Breast epithelium (tissue), 4 donors: ENCODE measurements around the gene ARHGEF17. TPM values are rescaled to one million over a fixed set of nuclear protein-coding genes. Genes with fewer than 3 reads are reported as not detected.
A peak's percentile ranks its signal among the peaks of the same experiment; 100 is the strongest.

Experiments
- DNase-seq, 2 donors: peaks; one replicate each; pipeline ENCODE4 v3.0.0-alpha.2; 2019; ENCODE audit warnings: low spot score in 2 of 2
- H3K27ac ChIP-seq, 2 donors: fragments of 200-600 bp; sonication (generic) in 1 of 2; one replicate each; pipeline ENCODE4 v1.5.1; 2016 to 2019; ENCODE audit warnings: mild to moderate bottlenecking in 1 of 2
- H3K27me3 ChIP-seq, 2 donors: fragments of 200-600 bp; sonication (generic) in 1 of 2; one replicate each; pipeline versions ENCODE4 v1.5.1 to v1.6.0; 2017 to 2019; ENCODE audit warnings: control low read depth in 1 of 2, mild to moderate bottlenecking in 1 of 2
- H3K36me3 ChIP-seq: fragments of 200-600 bp; one replicate; pipeline ENCODE4 v1.5.1; 2019
- H3K4me1 ChIP-seq, 2 donors: fragments of 200-600 bp; sonication (generic); one replicate each; pipeline ENCODE4 v1.5.1; 2016 to 2019; ENCODE audit warnings: control low read depth in 1 of 2
- H3K4me3 ChIP-seq, 3 donors: fragments of 200-600 bp; sonication (generic); 1 replicate in 2 of 3; 2 replicates in 1 of 3; pipeline ENCODE4 v1.5.1; 2016 to 2019; ENCODE audit warnings: mild to moderate bottlenecking in 3 of 3, moderate library complexity in 2 of 3
- H3K9me3 ChIP-seq, 2 donors: fragments of 200-600 bp; sonication (generic) in 1 of 2; one replicate each; pipeline ENCODE4 v1.5.1; 2016 to 2019; ENCODE audit warnings: control low read depth in 1 of 2
- POLR2A ChIP-seq: fragments of 450-650 bp; IDR thresholded peaks from one replicate; pipeline ENCODE4 v1.6.1; 2016; ENCODE audit warnings: antibody characterized with exemption, mild to moderate bottlenecking, moderate library complexity
- POLR2AphosphoS5 ChIP-seq, 3 donors: sonication (generic); formaldehyde crosslinking; IDR thresholded peaks; one replicate each; pipeline ENCODE4 v1.6.1; 2017; ENCODE audit warnings: antibody characterized with exemption in 3 of 3
- intact Hi-C: fragments of 100-400 bp; cut with DNase I; formaldehyde crosslinking; loops from one replicate; pipeline ENCODE4 v1.15.1; 2023; ENCODE audit warnings: low total_unique reads
- total RNA-seq, 3 donors: library from RNA; depleted of rRNA; stranded (reverse); fragments of >200 nt; gene quantifications; one replicate each; pipeline ENCODE4 v1.1.0, GENCODE V29; 2016
- TF ChIP-seq, protein P1 (sequence below), 3 donors: fragments of 450-650 bp; IDR thresholded peaks; one replicate each; pipeline ENCODE4 v1.5.1; 2016 to 2017; ENCODE audit warnings: antibody characterized with exemption in 3 of 3, mild to moderate bottlenecking in 3 of 3, moderate library complexity in 3 of 3

Gene ARHGEF17
- total RNA-seq, 3 donors from 2014 or later: 28.8 to 54.7 (median 38.2) TPM

DNA sequence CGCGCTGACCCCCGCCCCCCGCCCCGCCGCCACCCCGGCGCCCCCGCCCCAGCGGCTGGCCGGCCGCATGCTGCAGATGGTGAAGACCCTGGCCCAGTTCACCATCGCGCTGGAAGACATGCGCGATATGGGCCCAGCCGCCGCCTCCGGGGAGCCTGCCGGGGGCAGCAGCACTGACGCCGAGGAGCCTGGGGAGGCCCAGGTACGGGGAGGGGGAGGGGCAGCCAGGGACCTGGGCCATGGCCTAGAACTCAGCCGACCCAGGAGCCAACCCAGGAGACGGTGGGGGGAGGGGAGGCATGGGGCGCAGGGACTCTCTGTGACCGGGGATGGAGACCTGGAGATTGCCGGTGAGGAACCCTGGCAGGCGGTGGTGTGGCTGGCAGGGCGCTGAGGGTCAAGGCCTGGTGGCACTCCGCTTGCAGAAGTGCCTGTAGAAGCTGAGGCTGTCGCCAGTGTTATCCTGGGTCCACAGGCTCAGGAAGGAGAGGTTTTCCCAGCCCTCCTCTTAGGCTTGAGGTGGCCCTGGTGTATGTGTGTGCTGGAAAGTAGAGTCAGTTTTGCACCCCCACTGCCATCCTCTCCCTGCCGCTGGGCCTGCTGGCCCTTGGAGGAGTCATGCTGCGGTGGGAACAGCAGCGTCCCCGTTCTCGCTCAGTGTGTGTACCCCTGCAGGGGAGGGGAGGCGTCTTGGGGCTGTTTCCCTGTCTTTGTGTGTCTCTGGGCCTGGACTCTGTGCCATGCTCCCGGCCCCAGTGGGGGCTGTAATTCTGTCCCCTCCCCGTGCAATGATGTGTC, 35.2 kb downstream of the ARHGEF17 start:
- Histone ChIP-seq H3K9me3 (no peaks in the 10 kb centered on the region), H3K27ac (peak overlapping the region in 1 of 2 donors; percentile 48), H3K36me3 (no peaks in the 10 kb centered on the region), H3K4me1 (peaks cover 5 to 20% of the 10 kb centered on the region in 2 donors), H3K27me3 (no peaks in the 10 kb centered on the region), H3K4me3 (peak overlapping the region; percentile 17 to 67 (median 48))
- intact Hi-C loops: no loop called here
- DNase-seq: no peak
- TF ChIP-seq, protein P1, sequence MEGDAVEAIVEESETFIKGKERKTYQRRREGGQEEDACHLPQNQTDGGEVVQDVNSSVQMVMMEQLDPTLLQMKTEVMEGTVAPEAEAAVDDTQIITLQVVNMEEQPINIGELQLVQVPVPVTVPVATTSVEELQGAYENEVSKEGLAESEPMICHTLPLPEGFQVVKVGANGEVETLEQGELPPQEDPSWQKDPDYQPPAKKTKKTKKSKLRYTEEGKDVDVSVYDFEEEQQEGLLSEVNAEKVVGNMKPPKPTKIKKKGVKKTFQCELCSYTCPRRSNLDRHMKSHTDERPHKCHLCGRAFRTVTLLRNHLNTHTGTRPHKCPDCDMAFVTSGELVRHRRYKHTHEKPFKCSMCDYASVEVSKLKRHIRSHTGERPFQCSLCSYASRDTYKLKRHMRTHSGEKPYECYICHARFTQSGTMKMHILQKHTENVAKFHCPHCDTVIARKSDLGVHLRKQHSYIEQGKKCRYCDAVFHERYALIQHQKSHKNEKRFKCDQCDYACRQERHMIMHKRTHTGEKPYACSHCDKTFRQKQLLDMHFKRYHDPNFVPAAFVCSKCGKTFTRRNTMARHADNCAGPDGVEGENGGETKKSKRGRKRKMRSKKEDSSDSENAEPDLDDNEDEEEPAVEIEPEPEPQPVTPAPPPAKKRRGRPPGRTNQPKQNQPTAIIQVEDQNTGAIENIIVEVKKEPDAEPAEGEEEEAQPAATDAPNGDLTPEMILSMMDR (IDR thresholded peaks at IDR 0.05): no peak
- TF ChIP-seq POLR2A (no peak), POLR2AphosphoS5 (IDR thresholded peaks at IDR 0.05) (no peak)

DNA sequence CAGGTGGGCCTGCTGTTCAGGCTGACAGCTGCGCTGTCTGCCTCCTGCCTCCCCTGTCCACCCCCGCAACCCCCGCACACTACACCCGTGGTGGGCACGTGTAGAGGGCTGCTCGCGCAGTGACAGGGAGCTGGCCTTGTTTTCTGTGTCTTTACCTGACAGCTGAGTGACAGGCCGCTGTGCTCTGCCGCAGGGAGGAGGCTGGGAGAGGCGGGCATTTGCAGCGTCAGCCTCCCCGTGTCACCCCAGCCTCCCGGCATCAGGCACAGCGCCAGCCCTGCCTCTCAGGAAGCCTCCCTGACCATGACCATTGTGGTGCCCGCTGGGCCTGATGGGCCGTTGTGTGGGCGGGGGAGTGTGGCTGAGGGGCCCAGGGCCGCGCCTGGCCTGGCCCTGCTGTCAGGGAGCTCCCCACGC, 36.1 kb downstream of the ARHGEF17 start:
- peak overlapping the region in 1 of 2 donors; percentile 58 for H3K27ac ChIP-seq
- intact Hi-C loops: no loop called here
- no peak for DNase-seq
- no peaks in the 10 kb centered on the region for H3K9me3 ChIP-seq
- peak overlapping the region in 1 of 3 donors; percentile 27 for H3K4me3 ChIP-seq
- H3K36me3 ChIP-seq: no peaks in the 10 kb centered on the region
- peaks cover 5 to 20% of the 10 kb centered on the region in 2 donors for H3K4me1 ChIP-seq
- TF ChIP-seq, protein P1 (IDR thresholded peaks at IDR 0.05): no peak
- TF ChIP-seq POLR2A: no peak
- TF ChIP-seq POLR2AphosphoS5 (IDR thresholded peaks at IDR 0.05): no peak
- no peaks in the 10 kb centered on the region for H3K27me3 ChIP-seq

DNA sequence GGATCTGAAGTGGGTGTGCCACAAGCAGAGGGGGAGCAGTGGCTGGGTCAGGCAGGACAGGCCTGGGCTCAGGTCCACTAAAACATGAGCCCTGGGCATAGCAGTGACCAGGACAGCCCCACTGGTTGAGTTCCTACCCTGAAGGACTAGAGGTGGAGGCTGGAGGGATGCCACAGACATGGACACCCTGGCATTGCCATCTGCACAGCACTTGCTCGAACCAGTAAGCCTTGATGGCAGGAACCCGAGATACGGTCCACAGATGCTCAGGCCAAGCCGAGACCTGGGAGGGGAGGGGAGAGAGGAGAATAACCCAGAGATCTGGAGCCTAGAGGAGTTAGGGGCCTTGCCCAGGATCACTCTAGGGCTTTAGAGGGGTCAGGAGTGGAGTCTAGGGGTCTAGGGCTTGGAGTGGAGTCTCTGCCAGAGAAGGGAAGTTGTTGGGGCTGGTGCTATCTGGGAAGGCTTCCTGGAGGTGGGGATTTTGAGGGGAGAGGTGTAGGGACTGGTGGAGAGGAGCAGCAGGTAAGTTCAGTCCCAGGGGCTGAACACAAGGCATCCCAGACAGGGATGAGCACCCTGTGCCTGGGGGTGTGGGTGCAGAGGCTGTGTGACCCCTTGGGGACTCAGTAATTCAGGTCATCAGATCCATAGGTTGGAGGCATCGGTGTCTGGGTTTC, 37.5 kb downstream of the ARHGEF17 start:
- H3K27ac ChIP-seq: peak overlapping the region in 1 of 2 donors; percentile 58
- TF ChIP-seq, protein P1 (IDR thresholded peaks at IDR 0.05): no peak
- TF ChIP-seq POLR2AphosphoS5 (IDR thresholded peaks at IDR 0.05) (no peak), POLR2A (no peak)
- no peak overlapping the region for H3K4me3 ChIP-seq
- no peaks in the 10 kb centered on the region for H3K9me3 ChIP-seq
- no peak for DNase-seq
- H3K27me3 ChIP-seq: no peaks in the 10 kb centered on the region
- no peaks in the 10 kb centered on the region for H3K36me3 ChIP-seq
- intact Hi-C loops: no loop called here
- peaks cover 5 to 20% of the 10 kb centered on the region in 2 donors for H3K4me1 ChIP-seq

DNA sequence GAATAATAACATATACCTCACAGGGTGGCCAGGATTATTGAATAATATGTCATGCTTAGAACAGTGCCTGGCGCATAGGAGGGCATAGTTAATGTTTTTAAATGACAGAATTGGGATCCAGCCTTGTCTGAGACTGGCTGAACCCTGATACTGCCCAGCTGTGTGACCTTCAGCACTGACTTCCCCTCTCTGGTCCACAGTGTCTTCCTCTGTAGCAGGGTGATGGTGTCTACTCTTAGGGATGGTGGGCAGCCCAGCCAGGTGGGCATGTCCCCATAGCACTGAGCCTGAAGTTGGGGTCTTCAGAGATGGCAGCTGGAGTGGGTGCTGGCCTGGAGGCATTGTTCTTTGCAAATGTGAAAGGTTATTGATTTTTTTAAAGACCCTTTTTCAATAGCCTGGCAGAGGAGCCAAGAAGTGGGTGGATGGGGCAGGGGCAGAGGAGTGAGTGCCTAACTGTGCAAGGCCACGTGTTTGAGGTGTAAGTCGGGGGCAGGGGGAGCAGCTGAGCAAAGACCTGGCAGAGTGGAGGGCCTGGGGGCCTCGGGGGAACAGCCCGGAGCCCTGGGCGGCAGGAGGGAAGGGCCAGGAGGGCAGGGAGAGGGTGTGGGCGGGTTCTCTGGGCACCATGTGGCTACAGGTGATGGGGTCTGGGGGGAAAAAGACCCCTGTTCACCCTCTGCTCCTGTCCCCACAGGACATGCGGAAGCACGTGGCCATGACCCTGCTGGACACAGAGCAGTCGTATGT, 38.3 kb downstream of the ARHGEF17 start:
- intact Hi-C loops: no loop called here
- TF ChIP-seq POLR2A: no peak
- TF ChIP-seq, protein P1 (IDR thresholded peaks at IDR 0.05): no peak
- no peak for TF ChIP-seq POLR2AphosphoS5 (IDR thresholded peaks at IDR 0.05)
- Histone ChIP-seq H3K9me3 (no peaks in the 10 kb centered on the region), H3K36me3 (no peaks in the 10 kb centered on the region), H3K27me3 (no peaks in the 10 kb centered on the region), H3K4me1 (peaks cover 5 to 20% of the 10 kb centered on the region in 2 donors), H3K27ac (peak overlapping the region in 1 of 2 donors; percentile 19), H3K4me3 (no peak overlapping the region)
- DNase-seq: no peak
